Tibial artery (tissue), 4 donors: ENCODE results near the gene C6orf58.

Experiments
- DNase-seq, 2 donors: peaks; one replicate each; pipeline ENCODE4 v3.0.0-alpha.2; 2019
- H3K27ac ChIP-seq, 2 donors: fragments of 200-600 bp; sonication (generic) in 1 of 2; 1 replicate in 1 of 2; 2 replicates in 1 of 2; pipeline ENCODE4 v1.5.1; 2018 to 2019; ENCODE audit warnings: mild to moderate bottlenecking in 1 of 2
- H3K27me3 ChIP-seq, 2 donors: fragments of 200-600 bp; sonication (generic) in 1 of 2; one replicate each; pipeline versions ENCODE4 v1.5.1 to v1.6.0; 2016 to 2019
- H3K36me3 ChIP-seq, 3 donors: fragments of 200-600 bp; sonication (generic) in 2 of 3; one replicate each; pipeline ENCODE4 v1.5.1; 2016 to 2019; ENCODE audit warnings: mild to moderate bottlenecking in 2 of 3
- H3K4me1 ChIP-seq, 4 donors: fragments of 200-600 bp; sonication (generic) in 2 of 4; 1 replicate in 3 of 4; 2 replicates in 1 of 4; pipeline ENCODE4 v1.5.1; 2016 to 2019
- H3K4me3 ChIP-seq, 2 donors: fragments of 200-600 bp; sonication (generic) in 1 of 2; 1 replicate in 1 of 2; 2 replicates in 1 of 2; pipeline ENCODE4 v1.5.1; 2018 to 2019; ENCODE audit warnings: mild to moderate bottlenecking in 2 of 2
- H3K9me3 ChIP-seq, 3 donors: fragments of 200-600 bp; sonication (generic) in 1 of 3; one replicate each; pipeline ENCODE4 v1.5.1; 2016 to 2019
- CTCF ChIP-seq, 2 experiments: fragments of 200-600 bp in 1 of 2; fragments of 450-650 bp in 1 of 2; IDR thresholded peaks; one replicate each; pipeline ENCODE4 v1.5.1; 2017 to 2019; ENCODE audit warnings: antibody characterized with exemption in 2 of 2, mild to moderate bottlenecking in 1 of 2, moderate library complexity in 1 of 2
- intact Hi-C: fragments of 100-400 bp; cut with DNase I; formaldehyde crosslinking; loops from one replicate; pipeline ENCODE4 v1.15.0; 2023; ENCODE audit warnings: low total_unique reads

Gene C6orf58

GRCh38 chr6:127634178-127634577 lies 57.2 kb downstream of the C6orf58 start:
- H3K27me3 ChIP-seq, result no peaks in the 10 kb centered on the region
- intact Hi-C loops, result no loop called here
- no peaks in the 10 kb centered on the region for H3K9me3 ChIP-seq
- no peaks in the 10 kb centered on the region for H3K36me3 ChIP-seq
- DNase-seq, result no peak
- TF ChIP-seq CTCF (IDR thresholded peaks at IDR 0.05), result no peak
- H3K4me1 ChIP-seq, result no peaks in the 10 kb centered on the region
- H3K27ac ChIP-seq, result no peak overlapping the region
- no peak overlapping the region for H3K4me3 ChIP-seq

GRCh38 chr6:127635091-127635490 lies 58.1 kb downstream of the C6orf58 start:
- no peaks in the 10 kb centered on the region for H3K4me1 ChIP-seq
- TF ChIP-seq CTCF (IDR thresholded peaks at IDR 0.05), result no peak
- no peak overlapping the region for H3K4me3 ChIP-seq
- H3K9me3 ChIP-seq, result no peaks in the 10 kb centered on the region
- H3K27me3 ChIP-seq, result no peaks in the 10 kb centered on the region
- no peaks in the 10 kb centered on the region for H3K36me3 ChIP-seq
- H3K27ac ChIP-seq, result no peak overlapping the region
- DNase-seq, result no peak
- intact Hi-C loops, result no loop called here

GRCh38 chr6:127637830-127638409 lies 60.9 kb downstream of the C6orf58 start:
- H3K4me1 ChIP-seq, result no peaks in the 10 kb centered on the region
- no peaks in the 10 kb centered on the region for H3K27me3 ChIP-seq
- TF ChIP-seq CTCF (IDR thresholded peaks at IDR 0.05), result no peak
- no peak for DNase-seq
- no peak overlapping the region for H3K4me3 ChIP-seq
- H3K27ac ChIP-seq, result no peak overlapping the region
- H3K36me3 ChIP-seq, result no peaks in the 10 kb centered on the region
- intact Hi-C loops, result no loop called here
- H3K9me3 ChIP-seq, result no peaks in the 10 kb centered on the region
